ENCODE measurements around the gene CRKL.

Gene CRKL

DNA sequence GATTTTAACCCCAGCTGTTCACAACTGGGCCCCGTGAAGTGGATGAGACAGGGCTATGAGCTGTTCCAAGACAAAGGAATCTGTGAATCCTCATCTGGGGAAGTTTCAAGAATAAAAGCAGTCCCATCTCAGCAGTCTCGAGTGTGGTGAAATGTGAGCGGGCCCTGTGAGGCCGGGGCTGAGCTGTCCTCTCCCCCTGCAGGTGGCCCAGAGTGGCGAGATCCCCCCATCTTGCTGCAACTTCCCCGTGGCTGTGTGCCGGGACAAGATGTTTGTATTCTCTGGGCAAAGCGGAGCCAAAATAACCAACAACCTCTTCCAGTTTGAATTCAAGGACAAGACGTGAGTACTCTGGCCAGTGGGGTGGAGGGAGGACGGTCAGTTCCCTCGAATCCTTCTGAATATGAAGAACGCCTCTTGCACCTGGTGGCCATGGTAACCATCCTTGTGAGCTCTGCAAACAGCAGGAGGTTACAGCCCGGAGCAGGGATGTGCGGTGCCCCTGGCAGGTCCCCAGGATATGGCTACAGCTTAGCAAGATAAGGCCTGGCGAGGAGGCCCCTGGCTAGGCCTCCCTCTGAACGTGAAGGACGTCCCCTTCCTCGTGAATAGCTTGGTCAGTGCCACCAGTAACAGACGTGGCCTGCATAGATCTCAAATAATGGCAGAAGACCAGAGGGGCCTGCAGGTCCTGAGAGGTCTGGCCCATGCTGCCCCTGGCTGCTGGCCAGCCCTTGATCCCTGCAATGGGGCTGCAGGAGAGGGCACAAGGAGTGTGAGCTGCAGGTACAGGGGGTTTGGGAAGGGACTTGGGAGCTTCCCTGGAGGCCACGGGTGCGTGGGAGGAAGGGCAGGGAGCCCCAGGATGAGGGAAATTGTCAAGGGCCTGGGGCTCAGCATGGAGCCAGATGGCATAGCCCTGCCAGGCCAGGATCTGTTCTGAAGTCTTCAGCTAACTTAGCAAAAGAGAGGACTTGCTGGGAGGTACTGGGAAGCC, 73.3 kb downstream of the CRKL start:
- TF ChIP-seq, protein P1, sequence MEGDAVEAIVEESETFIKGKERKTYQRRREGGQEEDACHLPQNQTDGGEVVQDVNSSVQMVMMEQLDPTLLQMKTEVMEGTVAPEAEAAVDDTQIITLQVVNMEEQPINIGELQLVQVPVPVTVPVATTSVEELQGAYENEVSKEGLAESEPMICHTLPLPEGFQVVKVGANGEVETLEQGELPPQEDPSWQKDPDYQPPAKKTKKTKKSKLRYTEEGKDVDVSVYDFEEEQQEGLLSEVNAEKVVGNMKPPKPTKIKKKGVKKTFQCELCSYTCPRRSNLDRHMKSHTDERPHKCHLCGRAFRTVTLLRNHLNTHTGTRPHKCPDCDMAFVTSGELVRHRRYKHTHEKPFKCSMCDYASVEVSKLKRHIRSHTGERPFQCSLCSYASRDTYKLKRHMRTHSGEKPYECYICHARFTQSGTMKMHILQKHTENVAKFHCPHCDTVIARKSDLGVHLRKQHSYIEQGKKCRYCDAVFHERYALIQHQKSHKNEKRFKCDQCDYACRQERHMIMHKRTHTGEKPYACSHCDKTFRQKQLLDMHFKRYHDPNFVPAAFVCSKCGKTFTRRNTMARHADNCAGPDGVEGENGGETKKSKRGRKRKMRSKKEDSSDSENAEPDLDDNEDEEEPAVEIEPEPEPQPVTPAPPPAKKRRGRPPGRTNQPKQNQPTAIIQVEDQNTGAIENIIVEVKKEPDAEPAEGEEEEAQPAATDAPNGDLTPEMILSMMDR (conservative IDR thresholded peaks at IDR 0.05) = no peak
- no peak for TF ChIP-seq ZFX (IDR thresholded peaks at IDR 0.05)
- H3K27ac ChIP-seq = no peak overlapping the region

- TF ChIP-seq, protein P1 (conservative IDR thresholded peaks at IDR 0.05) = no peak
- TF ChIP-seq ZFX (IDR thresholded peaks at IDR 0.05) = no peak
- no peak overlapping the region for H3K27ac ChIP-seq
Measured at GRCh38 chr22:20991252-20992055, 74.2 kb downstream of the CRKL start.

- TF ChIP-seq, protein P1 (conservative IDR thresholded peaks at IDR 0.05) = no peak
- no peak for TF ChIP-seq ZFX (IDR thresholded peaks at IDR 0.05)
Measured at GRCh38 chr22:20992056-20992442, 74.8 kb downstream of the CRKL start.

GRCh38 chr22:20992456-20993303, 75.5 kb downstream of the CRKL start:
- H3K27ac ChIP-seq = no peak overlapping the region
- TF ChIP-seq ZFX (IDR thresholded peaks at IDR 0.05) = no peak
- TF ChIP-seq, protein P1 (conservative IDR thresholded peaks at IDR 0.05) = no peak

More at GRCh38 chr22:20992056-20992442, 74.8 kb downstream of the CRKL start:
- H3K27ac ChIP-seq = no peak overlapping the region

- TF ChIP-seq ZFX (IDR thresholded peaks at IDR 0.05) = no peak
- TF ChIP-seq, protein P1 (conservative IDR thresholded peaks at IDR 0.05) = no peak
- no peak overlapping the region for H3K27ac ChIP-seq
Measured at GRCh38 chr22:20993304-20994127, 76.3 kb downstream of the CRKL start.

- TF ChIP-seq, protein P1 (conservative IDR thresholded peaks at IDR 0.05) = no peak
- TF ChIP-seq ZFX (IDR thresholded peaks at IDR 0.05) = no peak
- H3K27ac ChIP-seq = no peak overlapping the region
Measured at GRCh38 chr22:20994128-20994901, 77.1 kb downstream of the CRKL start.

Measured in C4-2B (cell line).